CD8-positive, alpha-beta memory T cell (primary cell): Measurements from ENCODE around the gene MALRD1. TPM values are rescaled to one million over a fixed set of nuclear protein-coding genes. Genes with fewer than 3 reads are reported as not detected.

Experiments
- CTCF ChIA-PET: fragments of 350-600 bp; sonication (Branson Sonifier 250); formaldehyde crosslinking; loops from one replicate; lab custom pipeline; 2021; ENCODE audit warnings: antibody characterized with exemption; lab: Charles Lee
- POLR2A ChIA-PET: fragments of 350-600 bp; sonication (Branson Sonifier 250); formaldehyde crosslinking; loops from one replicate; lab custom pipeline; 2021; ENCODE audit warnings: antibody characterized with exemption; lab: Charles Lee
- DNase-seq, 5 donors: peaks; one replicate each; pipeline versions ENCODE4 v3.0.0 to v3.0.0-alpha.2; 2020 to 2022; ENCODE audit warnings: mixed read lengths in 1 of 5
- H3K27ac ChIP-seq: one replicate; pipeline ENCODE4 v1.7.0; 2013; ENCODE audit warnings: low read depth, mild to moderate bottlenecking, low read length, moderate library complexity
- H3K27me3 ChIP-seq: 2 replicates; pipeline ENCODE4 v1.7.0; 2013; ENCODE audit warnings: low read length, mild to moderate bottlenecking; ENCODE audit not compliant: insufficient read depth, poor library complexity, severe bottlenecking
- H3K36me3 ChIP-seq: 2 replicates; pipeline ENCODE4 v1.7.0; 2013; ENCODE audit warnings: mild to moderate bottlenecking, low read length, moderate library complexity; ENCODE audit not compliant: insufficient read depth
- H3K4me1 ChIP-seq: 2 replicates; pipeline ENCODE4 v1.7.0; 2013; ENCODE audit warnings: mild to moderate bottlenecking, low read length, moderate library complexity; ENCODE audit not compliant: insufficient read depth
- H3K4me3 ChIP-seq: 2 replicates; pipeline ENCODE4 v1.7.0; 2013; ENCODE audit warnings: mild to moderate bottlenecking, low read length
- H3K9me3 ChIP-seq: 2 replicates; pipeline ENCODE4 v1.7.0; 2013; ENCODE audit warnings: mild to moderate bottlenecking, low read length
- H3K27ac Mint-ChIP-seq, 8 donors: one replicate each; pipeline ENCODE4 v1.8.0; 2020 to 2021; ENCODE audit warnings: mixed read lengths in 8 of 8, mild to moderate bottlenecking in 6 of 8, inconsistent platforms in 3 of 8, moderate library complexity in 3 of 8
- H3K27me3 Mint-ChIP-seq, 2 donors: one replicate each; pipeline ENCODE4 v1.8.0; 2020 to 2021; ENCODE audit warnings: mixed read lengths in 2 of 2, mild to moderate bottlenecking in 1 of 2, moderate library complexity in 1 of 2
- H3K36me3 Mint-ChIP-seq, 3 donors: one replicate each; pipeline ENCODE4 v1.8.0; 2020 to 2021; ENCODE audit warnings: mixed read lengths in 3 of 3, inconsistent platforms in 1 of 3, mild to moderate bottlenecking in 1 of 3
- H3K4me1 Mint-ChIP-seq, 3 donors: one replicate each; pipeline ENCODE4 v1.8.0; 2020 to 2021; ENCODE audit warnings: mixed read lengths in 3 of 3, inconsistent platforms in 1 of 3, mild to moderate bottlenecking in 1 of 3
- H3K4me3 Mint-ChIP-seq, 7 donors: one replicate each; pipeline ENCODE4 v1.8.0; 2020 to 2021; ENCODE audit warnings: mixed read lengths in 7 of 7, mild to moderate bottlenecking in 6 of 7, moderate library complexity in 4 of 7, inconsistent platforms in 2 of 7
- H3K9me3 Mint-ChIP-seq, 5 donors: one replicate each; pipeline ENCODE4 v1.8.0; 2020 to 2022; ENCODE audit warnings: mixed read lengths in 5 of 5, mild to moderate bottlenecking in 3 of 5, moderate library complexity in 2 of 5, inconsistent platforms in 1 of 5
- polyA plus RNA-seq: library from polyadenylated mRNA; unstranded; fragments of 300-500 nt; fragmentation: Illumina TruSeq; gene quantifications from one replicate; pipeline ENCODE4 v1.2.3, GENCODE V29; 2021
- total RNA-seq, 2 experiments: library from RNA; stranded (reverse); gene quantifications; one replicate each; pipeline ENCODE4 v1.2.3, GENCODE V29; 2021

Gene MALRD1
- total and polyA plus RNA-seq, 3 experiments from 2014 or later: not detected

GRCh38 chr10:19247843-19248242, 199.2 kb downstream of the MALRD1 start:
- H3K27ac ChIP-seq: no peak overlapping the region
- ChIA-PET POLR2A (no interaction called here), CTCF (no interaction called here)
- H3K4me1 ChIP-seq: no peaks in the 10 kb centered on the region
- no peaks in the 10 kb centered on the region for H3K4me1 Mint-ChIP-seq
- no peaks in the 10 kb centered on the region for H3K27me3 Mint-ChIP-seq
- no peaks in the 10 kb centered on the region for H3K27me3 ChIP-seq
- no peaks in the 10 kb centered on the region for H3K36me3 ChIP-seq
- no peak overlapping the region for H3K4me3 Mint-ChIP-seq
- no peak for DNase-seq
- H3K36me3 Mint-ChIP-seq: no peaks in the 10 kb centered on the region
- no peak overlapping the region for H3K27ac Mint-ChIP-seq
- H3K9me3 ChIP-seq: no peaks in the 10 kb centered on the region
- H3K9me3 Mint-ChIP-seq: peaks cover under 1 to 30% (median 4%) of the 10 kb centered on the region in 5 donors
- no peak overlapping the region for H3K4me3 ChIP-seq

- H3K4me3 Mint-ChIP-seq: no peak overlapping the region
- Histone ChIP-seq H3K27me3 (no peaks in the 10 kb centered on the region), H3K4me3 (no peak overlapping the region), H3K4me1 (no peaks in the 10 kb centered on the region), H3K9me3 (no peaks in the 10 kb centered on the region), H3K27ac (no peak overlapping the region), H3K36me3 (no peaks in the 10 kb centered on the region)
- ChIA-PET CTCF (no interaction called here), POLR2A (no interaction called here)
- no peak for DNase-seq
- H3K4me1 Mint-ChIP-seq: no peaks in the 10 kb centered on the region
- no peaks in the 10 kb centered on the region for H3K27me3 Mint-ChIP-seq
- peaks cover 2 to 33% (median 4%) of the 10 kb centered on the region in 5 donors for H3K9me3 Mint-ChIP-seq
- no peaks in the 10 kb centered on the region for H3K36me3 Mint-ChIP-seq
- no peak overlapping the region for H3K27ac Mint-ChIP-seq
These were observed 201.9 kb downstream of the MALRD1 start for GRCh38 chr10:19250546-19250945.

GRCh38 chr10:19252531-19252930, 203.9 kb downstream of the MALRD1 start:
- Mint-ChIP-seq H3K36me3 (no peaks in the 10 kb centered on the region), H3K27ac (no peak overlapping the region), H3K4me1 (no peaks in the 10 kb centered on the region), H3K27me3 (no peaks in the 10 kb centered on the region), H3K9me3 (peaks cover 2 to 22% (median 5%) of the 10 kb centered on the region in 5 donors), H3K4me3 (no peak overlapping the region)
- Histone ChIP-seq H3K27ac (no peak overlapping the region), H3K36me3 (no peaks in the 10 kb centered on the region), H3K9me3 (no peaks in the 10 kb centered on the region), H3K4me3 (no peak overlapping the region), H3K27me3 (no peaks in the 10 kb centered on the region), H3K4me1 (no peaks in the 10 kb centered on the region)
- ChIA-PET POLR2A (no interaction called here), CTCF (no interaction called here)
- DNase-seq: no peak

GRCh38 chr10:19256331-19256730, 207.7 kb downstream of the MALRD1 start:
- H3K9me3 Mint-ChIP-seq: peaks cover 5 to 15% (median 9%) of the 10 kb centered on the region in 5 donors
- H3K4me1 ChIP-seq: no peaks in the 10 kb centered on the region
- no peak overlapping the region for H3K4me3 ChIP-seq
- no peaks in the 10 kb centered on the region for H3K27me3 Mint-ChIP-seq
- ChIA-PET POLR2A (no interaction called here), CTCF (no interaction called here)
- H3K4me3 Mint-ChIP-seq: no peak overlapping the region
- H3K36me3 ChIP-seq: no peaks in the 10 kb centered on the region
- H3K27ac Mint-ChIP-seq: no peak overlapping the region
- no peaks in the 10 kb centered on the region for H3K9me3 ChIP-seq
- DNase-seq: no peak
- no peaks in the 10 kb centered on the region for H3K27me3 ChIP-seq
- no peaks in the 10 kb centered on the region for H3K36me3 Mint-ChIP-seq
- H3K4me1 Mint-ChIP-seq: no peaks in the 10 kb centered on the region
- H3K27ac ChIP-seq: no peak overlapping the region

- ChIA-PET POLR2A (no interaction called here), CTCF (no interaction called here)
These were observed 214.7 kb downstream of the MALRD1 start for GRCh38 chr10:19263262-19263661.

GRCh38 chr10:19283285-19283684, 234.7 kb downstream of the MALRD1 start:
- ChIA-PET CTCF (no interaction called here), POLR2A (no interaction called here)
- H3K4me3 Mint-ChIP-seq: no peak overlapping the region
- Histone ChIP-seq H3K4me1 (no peaks in the 10 kb centered on the region), H3K36me3 (no peaks in the 10 kb centered on the region), H3K4me3 (no peak overlapping the region), H3K27me3 (no peaks in the 10 kb centered on the region), H3K27ac (no peak overlapping the region), H3K9me3 (no peaks in the 10 kb centered on the region)
- H3K9me3 Mint-ChIP-seq: peaks cover 2 to 14% (median 10%) of the 10 kb centered on the region in 5 donors
- no peaks in the 10 kb centered on the region for H3K4me1 Mint-ChIP-seq
- H3K27ac Mint-ChIP-seq: no peak overlapping the region
- H3K27me3 Mint-ChIP-seq: no peaks in the 10 kb centered on the region
- no peaks in the 10 kb centered on the region for H3K36me3 Mint-ChIP-seq
- DNase-seq: no peak

More at GRCh38 chr10:19263262-19263661, 214.7 kb downstream of the MALRD1 start:
- no peaks in the 10 kb centered on the region for H3K9me3 ChIP-seq
- no peak overlapping the region for H3K27ac ChIP-seq
- no peaks in the 10 kb centered on the region for H3K36me3 ChIP-seq
- no peak overlapping the region for H3K27ac Mint-ChIP-seq
- no peaks in the 10 kb centered on the region for H3K27me3 ChIP-seq
- DNase-seq: no peak
- no peaks in the 10 kb centered on the region for H3K36me3 Mint-ChIP-seq
- peaks cover 5 to 25% (median 12%) of the 10 kb centered on the region in 5 donors for H3K9me3 Mint-ChIP-seq
- H3K4me1 ChIP-seq: no peaks in the 10 kb centered on the region
- H3K27me3 Mint-ChIP-seq: no peaks in the 10 kb centered on the region
- no peaks in the 10 kb centered on the region for H3K4me1 Mint-ChIP-seq
- H3K4me3 Mint-ChIP-seq: no peak overlapping the region
- H3K4me3 ChIP-seq: no peak overlapping the region

- Histone ChIP-seq H3K27ac (no peak overlapping the region), H3K27me3 (no peaks in the 10 kb centered on the region), H3K36me3 (no peaks in the 10 kb centered on the region), H3K4me3 (no peak overlapping the region), H3K9me3 (no peaks in the 10 kb centered on the region), H3K4me1 (no peaks in the 10 kb centered on the region)
- Mint-ChIP-seq H3K27ac (no peak overlapping the region), H3K27me3 (no peaks in the 10 kb centered on the region), H3K9me3 (peaks cover 2 to 15% (median 13%) of the 10 kb centered on the region in 5 donors), H3K36me3 (no peaks in the 10 kb centered on the region), H3K4me1 (no peaks in the 10 kb centered on the region), H3K4me3 (no peak overlapping the region)
- DNase-seq: no peak
- ChIA-PET POLR2A (no interaction called here), CTCF (no interaction called here)
These were observed 235.2 kb downstream of the MALRD1 start for GRCh38 chr10:19283786-19284185.

GRCh38 chr10:19290770-19291169, 242.2 kb downstream of the MALRD1 start:
- H3K4me3 Mint-ChIP-seq: no peak overlapping the region
- H3K4me1 ChIP-seq: no peaks in the 10 kb centered on the region
- DNase-seq: no peak
- no peaks in the 10 kb centered on the region for H3K4me1 Mint-ChIP-seq
- H3K36me3 ChIP-seq: no peaks in the 10 kb centered on the region
- no peak overlapping the region for H3K4me3 ChIP-seq
- H3K27ac ChIP-seq: no peak overlapping the region
- no peaks in the 10 kb centered on the region for H3K27me3 ChIP-seq
- no peaks in the 10 kb centered on the region for H3K27me3 Mint-ChIP-seq
- H3K9me3 Mint-ChIP-seq: peaks cover 3 to 18% (median 9%) of the 10 kb centered on the region in 5 donors
- ChIA-PET POLR2A (no interaction called here), CTCF (no interaction called here)
- no peaks in the 10 kb centered on the region for H3K36me3 Mint-ChIP-seq
- no peaks in the 10 kb centered on the region for H3K9me3 ChIP-seq
- H3K27ac Mint-ChIP-seq: no peak overlapping the region

GRCh38 chr10:19294233-19294632, 245.6 kb downstream of the MALRD1 start:
- Mint-ChIP-seq H3K4me3 (no peak overlapping the region), H3K27ac (no peak overlapping the region), H3K36me3 (no peaks in the 10 kb centered on the region), H3K4me1 (no peaks in the 10 kb centered on the region), H3K9me3 (peaks cover 3 to 25% (median 9%) of the 10 kb centered on the region in 5 donors), H3K27me3 (peaks cover 0 to 1% of the 10 kb centered on the region in 2 donors)
- ChIA-PET CTCF (no interaction called here), POLR2A (no interaction called here)
- Histone ChIP-seq H3K4me1 (no peaks in the 10 kb centered on the region), H3K36me3 (no peaks in the 10 kb centered on the region), H3K27ac (no peak overlapping the region), H3K9me3 (no peaks in the 10 kb centered on the region), H3K27me3 (no peaks in the 10 kb centered on the region), H3K4me3 (no peak overlapping the region)
- no peak for DNase-seq
